ENCODE results near the gene KDM5B. TPM values are rescaled to one million over a fixed set of nuclear protein-coding genes. Genes with fewer than 3 reads are reported as not detected.

Gene KDM5B
- total RNA-seq, 1 donor = 124 TPM

- H3K79me2 ChIP-seq (ENCODE audit: insufficient read depth, low read length) = no peaks in the 10 kb centered on the region
- no peak overlapping the region for H3K4me2 ChIP-seq (ENCODE audit: insufficient read depth, low read length)
- H3K4me1 ChIP-seq (ENCODE audit: insufficient read depth, low read length) = no peaks in the 10 kb centered on the region
- H3K9me3 ChIP-seq (ENCODE audit: low read depth, low read length) = no peaks in the 10 kb centered on the region
- H2AFZ ChIP-seq (ENCODE audit: low read length) = no peak overlapping the region
- DNase-seq (ENCODE audit: insufficient read length, low spot score, missing footprints) = no peak
- H3K4me3 ChIP-seq (ENCODE audit: insufficient read depth, low read length) = no peak overlapping the region
- no peak for TF ChIP-seq CTCF (IDR thresholded peaks at IDR 0.05; ENCODE audit: extremely low read depth, low read depth, low read length)
- peaks cover 4% of the 10 kb centered on the region for H3K27me3 ChIP-seq (ENCODE audit: insufficient read depth, low read length)
- no peak overlapping the region for H3K27ac ChIP-seq (ENCODE audit: low read depth, low read length)
- H4K20me1 ChIP-seq (ENCODE audit: insufficient read depth, low read length) = no peaks in the 10 kb centered on the region
- H3K36me3 ChIP-seq (ENCODE audit: insufficient read depth, low read length) = no peaks in the 10 kb centered on the region
Measured at GRCh38 chr1:202844935-202845334, 36.7 kb upstream of the KDM5B start.

GRCh38 chr1:202844259-202844658 is 36.0 kb upstream of the KDM5B start:
- no peak for DNase-seq (ENCODE audit: insufficient read length, low spot score, missing footprints)
- Histone ChIP-seq H4K20me1 (ENCODE audit: insufficient read depth, low read length) (no peaks in the 10 kb centered on the region), H3K4me3 (ENCODE audit: insufficient read depth, low read length) (no peak overlapping the region), H3K79me2 (ENCODE audit: insufficient read depth, low read length) (no peaks in the 10 kb centered on the region), H3K4me1 (ENCODE audit: insufficient read depth, low read length) (no peaks in the 10 kb centered on the region), H2AFZ (ENCODE audit: low read length) (no peak overlapping the region), H3K27ac (ENCODE audit: low read depth, low read length) (no peak overlapping the region), H3K27me3 (ENCODE audit: insufficient read depth, low read length) (peaks cover 4% of the 10 kb centered on the region), H3K4me2 (ENCODE audit: insufficient read depth, low read length) (no peak overlapping the region), H3K36me3 (ENCODE audit: insufficient read depth, low read length) (no peaks in the 10 kb centered on the region), H3K9me3 (ENCODE audit: low read depth, low read length) (no peaks in the 10 kb centered on the region)
- no peak for TF ChIP-seq CTCF (IDR thresholded peaks at IDR 0.05; ENCODE audit: extremely low read depth, low read depth, low read length)

GRCh38 chr1:202843081-202843480 is 34.9 kb upstream of the KDM5B start:
- H3K27me3 ChIP-seq (ENCODE audit: insufficient read depth, low read length) = peaks cover 4% of the 10 kb centered on the region
- no peak overlapping the region for H3K27ac ChIP-seq (ENCODE audit: low read depth, low read length)
- no peaks in the 10 kb centered on the region for H3K79me2 ChIP-seq (ENCODE audit: insufficient read depth, low read length)
- H3K4me2 ChIP-seq (ENCODE audit: insufficient read depth, low read length) = no peak overlapping the region
- TF ChIP-seq CTCF (IDR thresholded peaks at IDR 0.05; ENCODE audit: extremely low read depth, low read depth, low read length) = no peak
- H3K36me3 ChIP-seq (ENCODE audit: insufficient read depth, low read length) = no peaks in the 10 kb centered on the region
- H2AFZ ChIP-seq (ENCODE audit: low read length) = no peak overlapping the region
- no peaks in the 10 kb centered on the region for H3K4me1 ChIP-seq (ENCODE audit: insufficient read depth, low read length)
- H4K20me1 ChIP-seq (ENCODE audit: insufficient read depth, low read length) = no peaks in the 10 kb centered on the region
- H3K9me3 ChIP-seq (ENCODE audit: low read depth, low read length) = no peaks in the 10 kb centered on the region
- no peak for DNase-seq (ENCODE audit: insufficient read length, low spot score, missing footprints)
- H3K4me3 ChIP-seq (ENCODE audit: insufficient read depth, low read length) = no peak overlapping the region

- no peak for DNase-seq (ENCODE audit: insufficient read length, low spot score, missing footprints)
- H3K9me3 ChIP-seq (ENCODE audit: low read depth, low read length) = no peaks in the 10 kb centered on the region
- no peak overlapping the region for H2AFZ ChIP-seq (ENCODE audit: low read length)
- H3K4me2 ChIP-seq (ENCODE audit: insufficient read depth, low read length) = no peak overlapping the region
- H3K4me3 ChIP-seq (ENCODE audit: insufficient read depth, low read length) = no peak overlapping the region
- TF ChIP-seq CTCF (IDR thresholded peaks at IDR 0.05; ENCODE audit: extremely low read depth, low read depth, low read length) = no peak
- H4K20me1 ChIP-seq (ENCODE audit: insufficient read depth, low read length) = no peaks in the 10 kb centered on the region
- H3K27ac ChIP-seq (ENCODE audit: low read depth, low read length) = no peak overlapping the region
- H3K36me3 ChIP-seq (ENCODE audit: insufficient read depth, low read length) = no peaks in the 10 kb centered on the region
- peaks cover 31% of the 10 kb centered on the region for H3K27me3 ChIP-seq (ENCODE audit: insufficient read depth, low read length)
- no peaks in the 10 kb centered on the region for H3K4me1 ChIP-seq (ENCODE audit: insufficient read depth, low read length)
- no peaks in the 10 kb centered on the region for H3K79me2 ChIP-seq (ENCODE audit: insufficient read depth, low read length)
Measured at GRCh38 chr1:202837746-202838262, 29.6 kb upstream of the KDM5B start.
